Spleen (tissue), 11 donors: Measurements from ENCODE around the gene TMEM127. TPM values are rescaled to one million over a fixed set of nuclear protein-coding genes. Genes with fewer than 3 reads are reported as not detected.

Experiments used
- DNase-seq: peaks from one replicate; pipeline ENCODE4 v3.0.0-alpha.2; 2020
- H3K27ac ChIP-seq, 8 donors: fragments of 200-600 bp; sonication (generic) in 7 of 8; 1 replicate in 4 of 8; 2 replicates in 4 of 8; pipeline versions ENCODE4 v1.5.0 to v1.8.0; 2016 to 2021; ENCODE audit warnings: inconsistent platforms in 4 of 8, mild to moderate bottlenecking in 4 of 8, moderate library complexity in 1 of 8
- H3K27me3 ChIP-seq, 7 donors: fragments of 200-600 bp; sonication (generic) in 6 of 7; replicated peaks in 1 of 7; 1 replicate in 4 of 7; 2 replicates in 3 of 7; pipeline versions ENCODE4 v1.5.0 to v1.8.0; 2016 to 2021; ENCODE audit warnings: inconsistent platforms in 3 of 7, mild to moderate bottlenecking in 1 of 7
- H3K36me3 ChIP-seq, 6 donors: fragments of 200-600 bp; sonication (generic) in 5 of 6; 1 replicate in 4 of 6; 2 replicates in 2 of 6; pipeline versions ENCODE4 v1.5.0 to v1.8.0; 2016 to 2021; ENCODE audit warnings: inconsistent platforms in 2 of 6
- H3K4me1 ChIP-seq, 6 donors: fragments of 200-600 bp; sonication (generic) in 5 of 6; 1 replicate in 3 of 6; 2 replicates in 3 of 6; pipeline versions ENCODE4 v1.5.0 to v1.8.0; 2016 to 2021; ENCODE audit warnings: inconsistent platforms in 3 of 6
- H3K4me3 ChIP-seq, 8 donors: fragments of 200-600 bp; sonication (generic) in 7 of 8; 1 replicate in 4 of 8; 2 replicates in 4 of 8; pipeline versions ENCODE4 v1.5.0 to v1.8.0; 2016 to 2021; ENCODE audit warnings: inconsistent platforms in 4 of 8, mild to moderate bottlenecking in 4 of 8, moderate library complexity in 2 of 8
- H3K9me3 ChIP-seq, 8 donors: fragments of 200-600 bp; sonication (generic) in 7 of 8; 1 replicate in 4 of 8; 2 replicates in 4 of 8; pipeline versions ENCODE4 v1.5.0 to v1.8.0; 2016 to 2021; ENCODE audit warnings: inconsistent platforms in 4 of 8
- POLR2A ChIP-seq, 3 donors: fragments of 450-650 bp; IDR thresholded peaks; one replicate each; pipeline ENCODE4 v1.5.1; 2017; ENCODE audit warnings: antibody characterized with exemption in 3 of 3, mild to moderate bottlenecking in 1 of 3
- POLR2AphosphoS5 ChIP-seq, 3 donors: sonication (generic); formaldehyde crosslinking; IDR thresholded peaks; one replicate each; pipeline ENCODE4 v1.5.1; 2017; ENCODE audit warnings: antibody characterized with exemption in 3 of 3
- WGBS, 5 donors: extraction: QIAGEN DNeasy Blood & Tissue Kit in 3 of 5; methylation state at CpG; one replicate each; pipeline versions ENCODE4 v1.1.5 to v1.1.7; 2013 to 2018; 5-methylcytosine and 5-hydroxymethylcytosine counted together
- intact Hi-C: fragments of 100-400 bp; cut with DNase I; formaldehyde crosslinking; loops from one replicate; pipeline ENCODE4 v1.15.0; 2023; ENCODE audit warnings: low total_unique reads
- polyA plus RNA-seq, 3 donors: library from polyadenylated mRNA; stranded (reverse); fragments of 200-250 nt; gene quantifications; one replicate each; pipeline ENCODE4 v1.2.1, GENCODE V29; 2013
- total RNA-seq, 7 donors: library from RNA; depleted of rRNA in 3 of 7; stranded (reverse); fragments of >200 nt in 3 of 7; fragmentation: NEBNext Ultra II Directional in 4 of 7; extraction: Animal tissue kit (Norgen Biotek cat#: 25700) in 4 of 7; gene quantifications; one replicate each; pipeline versions ENCODE4 v1.1.0 to v1.2.1, GENCODE V29; 2016 to 2021
- TF ChIP-seq, protein P1 (sequence below), 11 experiments: fragments of 200-600 bp in 7 of 11; fragments of 450-650 bp in 4 of 11; sonication (generic) in 4 of 11; IDR thresholded peaks in 8 of 11; conservative IDR thresholded peaks in 3 of 11; 1 replicate in 7 of 11; 2 replicates in 4 of 11; pipeline versions ENCODE4 v1.4.0 to v1.8.0; 2016 to 2021; ENCODE audit warnings: antibody characterized with exemption in 11 of 11, inconsistent platforms in 4 of 11, mild to moderate bottlenecking in 1 of 11
- donor health status: healthy with polysubstance abuse.
- donor health status: DM: no; HTN: no; CAD: no; lungs with moderate emphysema.
- donor health status: DM: no; HTN: no; CAD: no.
- donor health status: Bipolar disorder and iron deficiency.
- donor health status: healthy.
- donor health status: DM: no; HTN: no; CAD: no.
- donor health status: DM: yes; HTN: yes; CAD: no.

The TMEM127 gene
- total and polyA plus RNA-seq, 10 donors = 7.5 to 83.3 (median 65.1) TPM

DNA sequence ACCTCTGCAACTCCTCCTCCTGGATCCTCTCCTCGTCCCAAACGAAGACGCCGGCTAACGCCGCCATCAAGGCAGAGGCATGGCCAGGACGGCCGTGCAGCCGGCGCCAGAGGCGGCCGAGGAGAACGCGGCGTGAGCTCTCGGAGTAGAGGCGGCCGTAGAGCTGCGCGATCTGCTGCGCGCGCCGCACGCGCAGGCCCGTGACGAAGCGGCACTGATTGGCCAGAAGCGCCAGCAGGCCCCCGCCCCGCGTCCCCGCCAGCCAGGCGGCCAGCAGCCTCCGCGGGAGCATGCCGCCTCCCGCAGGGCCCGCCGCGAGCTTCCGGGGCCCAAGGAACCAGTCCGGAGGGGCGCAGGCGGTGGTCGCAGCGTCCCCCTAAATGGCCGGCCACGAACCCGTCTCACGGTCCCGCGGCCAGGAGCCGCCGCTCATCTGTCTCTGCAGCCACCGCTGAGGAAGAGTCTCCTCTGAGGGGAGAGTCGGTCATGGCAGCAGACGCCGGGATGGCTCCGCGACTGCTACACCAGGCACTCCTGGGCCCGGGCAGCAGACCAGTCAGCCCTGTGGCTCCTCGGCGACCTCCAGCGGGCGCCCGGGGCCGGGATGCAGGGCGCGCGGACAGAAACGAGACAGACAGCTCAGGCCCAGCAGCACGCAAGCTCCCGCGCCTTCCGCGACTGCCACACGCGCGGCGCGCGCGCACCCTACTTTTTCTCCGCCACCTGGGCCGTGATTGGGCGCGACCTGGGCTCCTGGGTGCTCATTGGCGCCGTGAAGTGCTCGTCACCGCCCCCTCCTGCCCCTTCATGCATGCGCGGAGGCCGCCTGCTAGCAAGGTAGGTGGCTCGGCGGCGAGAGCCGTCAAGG, 57.4 kb downstream of the TMEM127 start, which contains the start of gene STARD7:
Gene STARD7 (minus strand): TSS at position 685 of the 868 bp plus-strand sequence. CDS start 393 bp downstream, at position 292.
- H3K27me3 ChIP-seq = no peaks in the 10 kb centered on the region
- peak; percentile 98 for DNase-seq
- no peaks in the 10 kb centered on the region for H3K36me3 ChIP-seq
- 0 to 2% (median 1%) methylated on average over 11 to 100 of the region's 100 CpGs for WGBS, 5 donors
- peak within 1 kb of the TSS; percentile 91 to 99 (median 96) for H3K27ac ChIP-seq
- peak within 1 kb of the TSS; percentile 76 to 100 (median 94) for H3K4me3 ChIP-seq
- intact Hi-C loops = loop anchor here (5.0 kb wide), 1 partner anchor 59 kb away; the partner anchor contains the start of genes CIAO1 and TMEM127
- H3K4me1 ChIP-seq = peaks cover 41 to 78% (median 56%) of the 10 kb centered on the region in 6 donors
- TF ChIP-seq, protein P1, sequence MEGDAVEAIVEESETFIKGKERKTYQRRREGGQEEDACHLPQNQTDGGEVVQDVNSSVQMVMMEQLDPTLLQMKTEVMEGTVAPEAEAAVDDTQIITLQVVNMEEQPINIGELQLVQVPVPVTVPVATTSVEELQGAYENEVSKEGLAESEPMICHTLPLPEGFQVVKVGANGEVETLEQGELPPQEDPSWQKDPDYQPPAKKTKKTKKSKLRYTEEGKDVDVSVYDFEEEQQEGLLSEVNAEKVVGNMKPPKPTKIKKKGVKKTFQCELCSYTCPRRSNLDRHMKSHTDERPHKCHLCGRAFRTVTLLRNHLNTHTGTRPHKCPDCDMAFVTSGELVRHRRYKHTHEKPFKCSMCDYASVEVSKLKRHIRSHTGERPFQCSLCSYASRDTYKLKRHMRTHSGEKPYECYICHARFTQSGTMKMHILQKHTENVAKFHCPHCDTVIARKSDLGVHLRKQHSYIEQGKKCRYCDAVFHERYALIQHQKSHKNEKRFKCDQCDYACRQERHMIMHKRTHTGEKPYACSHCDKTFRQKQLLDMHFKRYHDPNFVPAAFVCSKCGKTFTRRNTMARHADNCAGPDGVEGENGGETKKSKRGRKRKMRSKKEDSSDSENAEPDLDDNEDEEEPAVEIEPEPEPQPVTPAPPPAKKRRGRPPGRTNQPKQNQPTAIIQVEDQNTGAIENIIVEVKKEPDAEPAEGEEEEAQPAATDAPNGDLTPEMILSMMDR (IDR thresholded peaks at IDR 0.05 in 8 of 11, conservative IDR thresholded peaks at IDR 0.05 in 3 of 11) = peak in 6 of 11 experiments; percentile 3 to 46 (median 27)
- TF ChIP-seq POLR2AphosphoS5 (IDR thresholded peaks at IDR 0.05) (peak; percentile 98 to 99 (median 99)), POLR2A (IDR thresholded peaks at IDR 0.05) (peak; percentile 52 to 97 (median 63))
- H3K9me3 ChIP-seq = no peaks in the 10 kb centered on the region

DNA sequence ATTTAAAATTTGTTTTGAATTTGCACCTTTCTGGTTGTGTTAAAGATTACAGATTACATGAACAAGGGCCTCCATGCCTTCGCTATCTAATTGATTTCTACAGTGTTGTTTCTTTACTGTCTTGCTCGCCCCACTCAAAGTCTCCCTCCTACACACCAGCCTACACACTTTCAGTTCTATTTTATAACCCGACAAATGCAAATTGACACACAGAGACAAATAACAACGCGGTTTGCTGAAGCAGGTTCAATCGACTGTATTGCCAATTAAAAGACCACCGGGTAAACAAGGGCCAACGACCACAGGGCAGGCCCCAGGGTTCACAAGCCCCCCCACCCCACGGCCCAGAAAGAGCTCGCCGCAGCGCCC, 58.0 kb downstream of the TMEM127 start:
- peak overlapping the region; percentile 91 to 99 (median 96) for H3K27ac ChIP-seq
- WGBS, 5 donors = 0 to 3% (median 1%) methylated on average over 12 of the region's 12 CpGs
- H3K36me3 ChIP-seq = no peaks in the 10 kb centered on the region
- no peaks in the 10 kb centered on the region for H3K27me3 ChIP-seq
- H3K9me3 ChIP-seq = no peaks in the 10 kb centered on the region
- H3K4me3 ChIP-seq = peak overlapping the region; percentile 76 to 100 (median 94)
- peaks cover 47 to 84% (median 62%) of the 10 kb centered on the region in 6 donors for H3K4me1 ChIP-seq
- no peak for TF ChIP-seq POLR2A (IDR thresholded peaks at IDR 0.05)
- TF ChIP-seq, protein P1 (IDR thresholded peaks at IDR 0.05 in 8 of 11, conservative IDR thresholded peaks at IDR 0.05 in 3 of 11) = no peak
- no peak for TF ChIP-seq POLR2AphosphoS5 (IDR thresholded peaks at IDR 0.05)
- intact Hi-C loops = loop anchor here (5.0 kb wide), 1 partner anchor 60 kb away; the partner anchor contains the start of genes CIAO1 and TMEM127
- no peak for DNase-seq

DNA sequence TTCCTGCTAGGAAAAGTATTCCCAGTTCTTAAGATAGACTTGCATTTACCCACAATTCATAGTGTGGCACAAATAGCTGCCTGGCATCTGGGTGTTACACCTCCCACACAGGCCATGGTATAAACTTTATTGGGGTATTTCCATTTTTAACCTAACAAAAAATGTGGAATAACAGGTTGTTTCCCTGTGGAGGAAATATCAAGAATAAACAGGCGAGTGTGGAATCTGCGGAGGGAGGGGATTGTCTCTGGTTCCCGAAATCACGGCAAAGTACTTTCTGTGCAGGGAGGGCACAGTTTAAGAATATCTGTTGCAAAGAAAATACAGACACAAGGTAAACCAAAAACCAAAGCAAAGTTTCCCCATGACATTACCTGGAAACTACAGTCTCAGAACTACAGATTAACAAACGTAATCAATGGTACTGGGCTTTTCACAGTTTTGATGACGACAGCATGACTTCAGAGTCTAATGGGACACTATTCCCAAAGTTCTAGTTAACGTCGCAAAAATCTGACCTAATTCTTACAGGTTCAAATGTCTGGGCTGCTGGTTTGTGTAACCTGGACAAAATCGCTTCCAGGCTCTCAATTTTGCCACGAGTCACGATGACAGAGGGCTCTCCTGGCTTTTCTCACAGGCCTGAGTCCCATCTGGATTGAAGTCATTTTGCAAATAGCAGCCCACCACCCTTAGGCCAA, 58.6 kb downstream of the TMEM127 start:
- WGBS, 5 donors = 10 to 28% (median 22%) methylated on average over 11 of the region's 11 CpGs
- TF ChIP-seq POLR2A (IDR thresholded peaks at IDR 0.05) = no peak
- no peak for TF ChIP-seq POLR2AphosphoS5 (IDR thresholded peaks at IDR 0.05)
- TF ChIP-seq, protein P1 (IDR thresholded peaks at IDR 0.05 in 8 of 11, conservative IDR thresholded peaks at IDR 0.05 in 3 of 11) = no peak
- intact Hi-C loops = loop anchor here (5.0 kb wide), 1 partner anchor 60 kb away; the partner anchor contains the start of genes CIAO1 and TMEM127

More for the DNA sequence above, 58.6 kb downstream of the TMEM127 start:
- H3K9me3 ChIP-seq = no peaks in the 10 kb centered on the region
- peaks cover 50 to 87% (median 68%) of the 10 kb centered on the region in 6 donors for H3K4me1 ChIP-seq
- no peaks in the 10 kb centered on the region for H3K36me3 ChIP-seq
- peak overlapping the region; percentile 91 to 99 (median 96) for H3K27ac ChIP-seq
- no peaks in the 10 kb centered on the region for H3K27me3 ChIP-seq
- no peak for DNase-seq
- peak overlapping the region; percentile 76 to 100 (median 94) for H3K4me3 ChIP-seq
